ENCODE data around the gene SLC26A1.

SLC26A1 gene

GRCh38 chr4:989722-990471, 3.3 kb downstream of the SLC26A1 start:
- H3K4me3 ChIP-seq (ENCODE audit: low read length), result no peak overlapping the region
- DNase-seq (ENCODE audit: low read depth), result no peak
- TF ChIP-seq, protein P1, sequence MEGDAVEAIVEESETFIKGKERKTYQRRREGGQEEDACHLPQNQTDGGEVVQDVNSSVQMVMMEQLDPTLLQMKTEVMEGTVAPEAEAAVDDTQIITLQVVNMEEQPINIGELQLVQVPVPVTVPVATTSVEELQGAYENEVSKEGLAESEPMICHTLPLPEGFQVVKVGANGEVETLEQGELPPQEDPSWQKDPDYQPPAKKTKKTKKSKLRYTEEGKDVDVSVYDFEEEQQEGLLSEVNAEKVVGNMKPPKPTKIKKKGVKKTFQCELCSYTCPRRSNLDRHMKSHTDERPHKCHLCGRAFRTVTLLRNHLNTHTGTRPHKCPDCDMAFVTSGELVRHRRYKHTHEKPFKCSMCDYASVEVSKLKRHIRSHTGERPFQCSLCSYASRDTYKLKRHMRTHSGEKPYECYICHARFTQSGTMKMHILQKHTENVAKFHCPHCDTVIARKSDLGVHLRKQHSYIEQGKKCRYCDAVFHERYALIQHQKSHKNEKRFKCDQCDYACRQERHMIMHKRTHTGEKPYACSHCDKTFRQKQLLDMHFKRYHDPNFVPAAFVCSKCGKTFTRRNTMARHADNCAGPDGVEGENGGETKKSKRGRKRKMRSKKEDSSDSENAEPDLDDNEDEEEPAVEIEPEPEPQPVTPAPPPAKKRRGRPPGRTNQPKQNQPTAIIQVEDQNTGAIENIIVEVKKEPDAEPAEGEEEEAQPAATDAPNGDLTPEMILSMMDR (conservative IDR thresholded peaks at IDR 0.05; ENCODE audit: low read depth, low read length), result no peak

GRCh38 chr4:988726-989721, 4.2 kb downstream of the SLC26A1 start:
- no peak for DNase-seq (ENCODE audit: low read depth)
- no peak overlapping the region for H3K4me3 ChIP-seq (ENCODE audit: low read length)
- TF ChIP-seq, protein P1 (conservative IDR thresholded peaks at IDR 0.05; ENCODE audit: low read depth, low read length), result no peak

- DNase-seq (ENCODE audit: low read depth), result no peak
- TF ChIP-seq, protein P1 (conservative IDR thresholded peaks at IDR 0.05; ENCODE audit: low read depth, low read length), result no peak
- H3K4me3 ChIP-seq (ENCODE audit: low read length), result peak overlapping the region; percentile 70
Observed at GRCh38 chr4:987624-988513, 5.3 kb downstream of the SLC26A1 start.

- H3K4me3 ChIP-seq (ENCODE audit: low read length), result peak within 1 kb of the TSS; percentile 70
- DNase-seq (ENCODE audit: low read depth), result no peak
- TF ChIP-seq, protein P1 (conservative IDR thresholded peaks at IDR 0.05; ENCODE audit: low read depth, low read length), result peak; percentile 56
Observed at GRCh38 chr4:986879-987623, 6.2 kb downstream of the SLC26A1 start, which contains the start of gene IDUA. Gene IDUA (plus strand): TSS chr4:987044. CDS start chr4:987085, 41 bp downstream.

DNA sequence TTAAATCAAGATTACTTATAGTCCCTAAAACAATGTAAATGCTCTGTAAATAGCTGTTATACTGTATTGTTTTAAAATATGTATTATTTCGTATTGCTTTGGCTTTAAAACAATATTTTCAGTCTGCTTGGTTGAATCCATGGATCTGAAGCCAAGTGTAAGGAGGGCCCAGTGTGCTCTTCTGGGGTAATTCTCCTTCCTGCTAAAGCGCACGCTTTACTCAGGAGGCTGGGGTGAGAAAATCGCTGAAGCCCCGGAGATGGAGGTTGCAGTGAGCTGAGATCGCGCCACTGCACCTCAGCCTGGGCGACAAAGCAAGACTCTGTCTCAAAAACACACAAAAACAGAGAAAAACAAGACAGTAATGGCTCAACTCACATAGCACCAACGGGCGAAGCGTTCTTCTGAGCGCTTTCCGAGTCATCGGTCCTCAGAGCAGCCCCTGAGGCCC, 6.8 kb downstream of the SLC26A1 start:
- DNase-seq (ENCODE audit: low read depth), result no peak
- H3K4me3 ChIP-seq (ENCODE audit: low read length), result peak overlapping the region; percentile 70
- TF ChIP-seq, protein P1 (conservative IDR thresholded peaks at IDR 0.05; ENCODE audit: low read depth, low read length), result no peak
